Body of pancreas (tissue), 4 donors: Measurements from ENCODE around the gene IRF2.

Source experiments
- POLR2A ChIP-seq, 3 donors: fragments of 450-650 bp; IDR thresholded peaks; one replicate each; pipeline ENCODE4 v1.6.1; 2016; ENCODE audit warnings: antibody characterized with exemption in 3 of 3, mild to moderate bottlenecking in 2 of 3
- TF ChIP-seq, protein P1 (sequence below), 7 experiments: fragments of 450-650 bp in 4 of 7; fragments of 200-600 bp in 3 of 7; sonication (generic) in 3 of 7; IDR thresholded peaks; one replicate each; pipeline ENCODE4 v1.5.1; 2016 to 2019; ENCODE audit warnings: antibody characterized with exemption in 7 of 7

DNA sequence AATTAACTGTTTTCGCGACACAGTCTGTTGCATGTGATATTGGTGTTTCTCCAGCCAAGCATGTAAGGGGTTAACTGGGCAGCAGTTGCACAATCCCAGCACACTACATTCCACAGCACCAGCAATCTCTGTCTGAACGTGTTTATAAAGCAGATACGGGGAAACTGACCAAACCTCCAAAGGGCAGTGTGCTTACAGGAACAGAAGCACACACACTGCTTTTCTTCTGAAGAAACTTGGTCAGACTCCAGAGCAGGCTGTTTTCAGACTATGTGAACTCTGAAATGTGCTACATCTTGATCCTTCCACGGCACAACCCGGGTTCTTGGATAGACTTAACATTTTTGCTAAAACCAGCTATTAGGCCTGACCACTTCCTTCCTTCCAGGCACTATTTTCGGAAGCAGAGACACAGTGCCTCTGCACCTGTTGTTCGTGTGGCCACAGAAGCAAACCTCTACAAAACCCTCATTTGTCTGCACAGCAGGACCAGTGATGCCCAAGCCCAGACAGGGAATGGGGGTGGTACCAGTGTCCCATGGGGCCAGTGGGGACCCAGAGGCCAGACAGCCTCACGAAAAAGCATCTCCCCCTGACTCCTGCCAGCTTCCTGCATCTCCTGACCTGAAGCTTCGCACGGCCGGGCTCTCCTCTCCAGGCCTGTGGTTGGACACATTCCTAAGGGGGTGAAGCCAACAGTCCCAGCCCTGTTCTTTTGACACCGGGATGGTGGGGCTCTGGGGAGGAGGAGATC is 90.1 kb downstream of the IRF2 start:
- peak in 2 of 3 donors; percentile 52 to 58 for TF ChIP-seq POLR2A (IDR thresholded peaks at IDR 0.05)
- TF ChIP-seq, protein P1, sequence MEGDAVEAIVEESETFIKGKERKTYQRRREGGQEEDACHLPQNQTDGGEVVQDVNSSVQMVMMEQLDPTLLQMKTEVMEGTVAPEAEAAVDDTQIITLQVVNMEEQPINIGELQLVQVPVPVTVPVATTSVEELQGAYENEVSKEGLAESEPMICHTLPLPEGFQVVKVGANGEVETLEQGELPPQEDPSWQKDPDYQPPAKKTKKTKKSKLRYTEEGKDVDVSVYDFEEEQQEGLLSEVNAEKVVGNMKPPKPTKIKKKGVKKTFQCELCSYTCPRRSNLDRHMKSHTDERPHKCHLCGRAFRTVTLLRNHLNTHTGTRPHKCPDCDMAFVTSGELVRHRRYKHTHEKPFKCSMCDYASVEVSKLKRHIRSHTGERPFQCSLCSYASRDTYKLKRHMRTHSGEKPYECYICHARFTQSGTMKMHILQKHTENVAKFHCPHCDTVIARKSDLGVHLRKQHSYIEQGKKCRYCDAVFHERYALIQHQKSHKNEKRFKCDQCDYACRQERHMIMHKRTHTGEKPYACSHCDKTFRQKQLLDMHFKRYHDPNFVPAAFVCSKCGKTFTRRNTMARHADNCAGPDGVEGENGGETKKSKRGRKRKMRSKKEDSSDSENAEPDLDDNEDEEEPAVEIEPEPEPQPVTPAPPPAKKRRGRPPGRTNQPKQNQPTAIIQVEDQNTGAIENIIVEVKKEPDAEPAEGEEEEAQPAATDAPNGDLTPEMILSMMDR (IDR thresholded peaks at IDR 0.05), result no peak
